ENCODE data around the gene B4GALNT3. TPM values are rescaled to one million over a fixed set of nuclear protein-coding genes. Genes with fewer than 3 reads are reported as not detected.

The B4GALNT3 gene
- total RNA-seq, 4 donors from 2014 or later = 0.20 to 1.9 (median 0.82) TPM

- DNase-seq (no peak), ATAC-seq (no peak)
- Histone ChIP-seq H3K36me3 (no peaks in the 10 kb centered on the region), H3K27me3 (no peaks in the 10 kb centered on the region), H3K4me1 (peaks cover 10 to 29% of the 10 kb centered on the region in 2 donors), H3K27ac (no peak overlapping the region), H3K4me3 (no peak overlapping the region), H3K9me3 (no peaks in the 10 kb centered on the region)
- in situ Hi-C loops (cut with MboI; ENCODE audit: low sequenced_read_pairs in 4 of 4) = no loop called here
- intact Hi-C loops (cut with DNase I; ENCODE audit: low total_unique reads) = no loop called here
- TF ChIP-seq CTCF (IDR thresholded peaks at IDR 0.05 in 4 of 5, conservative IDR thresholded peaks at IDR 0.05 in 1 of 5) = no peak
Measured at GRCh38 chr12:604956-605355, 145.2 kb downstream of the B4GALNT3 start.

- intact Hi-C loops (cut with DNase I; ENCODE audit: low total_unique reads) (no loop called here), in situ Hi-C loops (cut with MboI; ENCODE audit: low sequenced_read_pairs in 4 of 4) (no loop called here)
- Histone ChIP-seq H3K27ac (peak overlapping the region; percentile 56 to 75 (median 70)), H3K4me1 (peaks cover 19 to 42% of the 10 kb centered on the region in 2 donors), H3K9me3 (no peaks in the 10 kb centered on the region), H3K36me3 (no peaks in the 10 kb centered on the region), H3K27me3 (no peaks in the 10 kb centered on the region), H3K4me3 (no peak overlapping the region)
- TF ChIP-seq POLR2A (IDR thresholded peaks at IDR 0.05) (no peak), CTCF (IDR thresholded peaks at IDR 0.05 in 4 of 5, conservative IDR thresholded peaks at IDR 0.05 in 1 of 5) (no peak)
- no peak for DNase-seq
- peak; percentile 16 to 31 for ATAC-seq
Measured at GRCh38 chr12:607541-608001, 147.8 kb downstream of the B4GALNT3 start.

- intact Hi-C loops (cut with DNase I; ENCODE audit: low total_unique reads) = no loop called here
- H3K27me3 ChIP-seq = no peaks in the 10 kb centered on the region
- no peak for TF ChIP-seq CTCF (IDR thresholded peaks at IDR 0.05 in 4 of 5, conservative IDR thresholded peaks at IDR 0.05 in 1 of 5)
- TF ChIP-seq POLR2A (IDR thresholded peaks at IDR 0.05) = no peak
- peak overlapping the region; percentile 56 to 75 (median 70) for H3K27ac ChIP-seq
- DNase-seq = no peak
- no peaks in the 10 kb centered on the region for H3K9me3 ChIP-seq
- peaks cover 19 to 42% of the 10 kb centered on the region in 2 donors for H3K4me1 ChIP-seq
- H3K4me3 ChIP-seq = no peak overlapping the region
- no peak for ATAC-seq
- in situ Hi-C loops (cut with MboI; ENCODE audit: low sequenced_read_pairs in 4 of 4) = no loop called here
- H3K36me3 ChIP-seq = no peaks in the 10 kb centered on the region
Measured at GRCh38 chr12:608413-608812, 148.7 kb downstream of the B4GALNT3 start.

- in situ Hi-C loops (cut with MboI; ENCODE audit: low sequenced_read_pairs in 4 of 4) = no loop called here
- Histone ChIP-seq H3K9me3 (no peaks in the 10 kb centered on the region), H3K4me3 (no peak overlapping the region), H3K27ac (peak overlapping the region in 3 of 4 donors; percentile 69 to 75 (median 72)), H3K36me3 (no peaks in the 10 kb centered on the region), H3K27me3 (no peaks in the 10 kb centered on the region), H3K4me1 (peaks cover 19 to 42% of the 10 kb centered on the region in 2 donors)
- intact Hi-C loops (cut with DNase I; ENCODE audit: low total_unique reads) = no loop called here
- DNase-seq (no peak), ATAC-seq (no peak)
- no peak for TF ChIP-seq POLR2A (IDR thresholded peaks at IDR 0.05)
- no peak for TF ChIP-seq CTCF (IDR thresholded peaks at IDR 0.05 in 4 of 5, conservative IDR thresholded peaks at IDR 0.05 in 1 of 5)
Measured at GRCh38 chr12:608921-609320, 149.2 kb downstream of the B4GALNT3 start.

GRCh38 chr12:611721-612120, 152.0 kb downstream of the B4GALNT3 start:
- peaks cover 43 to 62% of the 10 kb centered on the region in 2 donors for H3K4me1 ChIP-seq

More at GRCh38 chr12:611721-612120, 152.0 kb downstream of the B4GALNT3 start:
- Histone ChIP-seq H3K36me3 (no peaks in the 10 kb centered on the region), H3K9me3 (no peaks in the 10 kb centered on the region), H3K27ac (peak overlapping the region in 3 of 4 donors; percentile 71 to 82 (median 75)), H3K27me3 (no peaks in the 10 kb centered on the region), H3K4me3 (no peak overlapping the region)
- no peak for TF ChIP-seq CTCF (IDR thresholded peaks at IDR 0.05 in 4 of 5, conservative IDR thresholded peaks at IDR 0.05 in 1 of 5)
- in situ Hi-C loops (cut with MboI; ENCODE audit: low sequenced_read_pairs in 4 of 4) = no loop called here
- no peak for DNase-seq
- ATAC-seq = no peak
- intact Hi-C loops (cut with DNase I; ENCODE audit: low total_unique reads) = no loop called here

Data from gastrocnemius medialis (tissue), 4 donors.